Measurements from ENCODE around the gene HOXC13.

Gene HOXC13

GRCh38 chr12:53970451-53970850 lies 31.8 kb downstream of the HOXC13 start:
- DNase-seq (ENCODE audit: low read depth), result no peak

GRCh38 chr12:53971129-53971528 lies 32.5 kb downstream of the HOXC13 start:
- DNase-seq (ENCODE audit: low read depth), result no peak

- DNase-seq (ENCODE audit: low read depth), result no peak
Observed at GRCh38 chr12:53971686-53972085, 33.1 kb downstream of the HOXC13 start.

- DNase-seq (ENCODE audit: low read depth), result no peak
Observed at GRCh38 chr12:53972152-53972702, 33.6 kb downstream of the HOXC13 start.

GRCh38 chr12:53972722-53973235 lies 34.1 kb downstream of the HOXC13 start, which contains the start of gene HOXC11:
HOXC11 (plus strand) TSS chr12:53973126; CDS start chr12:53973242, 116 bp downstream.
- DNase-seq (ENCODE audit: low read depth), result no peak

GRCh38 chr12:53973236-53974042 lies 34.8 kb downstream of the HOXC13 start:
- DNase-seq (ENCODE audit: low read depth), result no peak

- DNase-seq (ENCODE audit: low read depth), result no peak
Observed at GRCh38 chr12:53974084-53975063, 35.7 kb downstream of the HOXC13 start, which contains the start of gene HOTAIR. HOTAIR (minus strand) TSS chr12:53974954.

GRCh38 chr12:53975064-53975471 lies 36.4 kb downstream of the HOXC13 start:
- no peak for DNase-seq (ENCODE audit: low read depth)

- no peak for DNase-seq (ENCODE audit: low read depth)
Observed at GRCh38 chr12:53975479-53976152, 37.0 kb downstream of the HOXC13 start.

GRCh38 chr12:53976172-53976822 lies 37.7 kb downstream of the HOXC13 start:
- DNase-seq (ENCODE audit: low read depth), result no peak

GRCh38 chr12:53976823-53977595 lies 38.4 kb downstream of the HOXC13 start:
- DNase-seq (ENCODE audit: low read depth), result no peak

- no peak for DNase-seq (ENCODE audit: low read depth)
Observed at GRCh38 chr12:53977596-53978445, 39.2 kb downstream of the HOXC13 start.

GRCh38 chr12:53978477-53979356 lies 40.1 kb downstream of the HOXC13 start:
- DNase-seq (ENCODE audit: low read depth), result no peak

- no peak for DNase-seq (ENCODE audit: low read depth)
Observed at GRCh38 chr12:53980104-53980801, 41.6 kb downstream of the HOXC13 start.

GRCh38 chr12:53980802-53981496 lies 42.3 kb downstream of the HOXC13 start:
- no peak for DNase-seq (ENCODE audit: low read depth)

- no peak for DNase-seq (ENCODE audit: low read depth)
Observed at GRCh38 chr12:53981634-53982565, 43.3 kb downstream of the HOXC13 start.
